Measurements from ENCODE around the gene ARHGDIG. TPM values are rescaled to one million over a fixed set of nuclear protein-coding genes. Genes with fewer than 3 reads are reported as not detected.

Gene ARHGDIG
- total RNA-seq, 1 experiment from 2014 or later, result 2.4 TPM

DNA sequence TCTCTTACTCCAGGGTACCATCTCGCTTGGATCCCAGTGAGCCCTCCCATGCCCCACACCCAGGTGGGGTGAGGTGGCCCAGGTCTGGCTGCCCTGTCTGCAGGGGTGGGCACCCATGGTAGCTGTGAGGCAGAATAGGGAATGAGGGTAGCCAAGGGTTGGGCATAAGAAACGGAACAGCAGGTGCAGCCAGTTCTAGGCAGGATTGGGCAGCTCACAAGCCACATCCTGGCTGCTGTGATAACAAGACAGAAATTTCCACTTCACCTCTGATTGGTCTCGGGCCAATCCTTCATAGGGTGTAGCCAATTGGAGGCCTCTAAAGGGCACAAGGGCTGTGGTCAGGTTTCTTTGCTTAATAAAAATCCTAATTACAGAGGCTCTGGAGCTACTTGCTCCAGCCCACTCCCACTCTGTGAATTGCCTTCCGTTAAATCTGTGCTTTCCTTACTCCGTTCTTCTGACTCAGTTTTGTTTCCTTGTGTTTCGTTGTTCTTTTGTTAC, 1.5 kb upstream of the ARHGDIG start:
- no peak for TF ChIP-seq TCF7L2 (IDR thresholded peaks at IDR 0.05; ENCODE audit: low read depth, low read length)
- no TSS peak for BruUV-seq (replicated peaks)

DNA sequence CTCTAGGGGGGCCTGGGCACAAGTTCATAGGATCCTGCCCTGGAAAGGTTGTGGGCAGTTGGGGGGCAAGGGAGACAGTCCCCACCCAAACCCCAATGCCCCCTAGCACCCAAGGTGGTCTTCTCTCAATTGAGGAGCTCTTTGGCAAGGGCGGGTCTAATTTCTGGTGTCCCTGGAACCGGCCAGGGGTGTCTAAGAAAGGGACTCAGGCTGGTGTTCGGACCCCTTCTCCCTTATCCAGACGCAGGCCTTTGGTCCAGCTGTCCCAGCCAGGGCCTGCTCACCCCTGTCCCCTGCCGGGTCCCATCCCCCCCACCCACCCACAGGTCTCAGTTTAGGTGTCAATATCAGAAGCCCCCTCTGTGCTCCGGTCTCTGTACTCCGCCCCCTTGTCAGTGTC, 860 bp upstream of the ARHGDIG start:
- Histone ChIP-seq H3K9me3 (ENCODE audit: control insufficient read depth, insufficient read depth, low read depth, low read length) (no peaks in the 10 kb centered on the region), H3K4me3 (ENCODE audit: low read depth in 2 of 2, low read length in 2 of 2) (no peak overlapping the region), H3K4me1 (ENCODE audit: control insufficient read depth, insufficient read depth, low read length) (peaks cover 5% of the 10 kb centered on the region), H3K36me3 (ENCODE audit: control insufficient read depth, insufficient read depth, low read length) (no peaks in the 10 kb centered on the region), H3K27ac (ENCODE audit: low read length) (no peak overlapping the region), H3K27me3 (ENCODE audit: control insufficient read depth, insufficient read depth, low read length) (no peaks in the 10 kb centered on the region)
- POLR2A ChIA-PET, result interaction anchor here (0.6 to 0.7 kb wide), 2 partner anchors 11 to 14 kb away, joined by 3 to 4 read pairs; no protein-coding TSS in a partner anchor
- TF ChIP-seq TCF7L2 (IDR thresholded peaks at IDR 0.05; ENCODE audit: low read depth, low read length) (no peak), POLR2AphosphoS5 (IDR thresholded peaks at IDR 0.05; ENCODE audit: low read depth, low read length) (no peak)
- TF ChIP-seq, protein P1, sequence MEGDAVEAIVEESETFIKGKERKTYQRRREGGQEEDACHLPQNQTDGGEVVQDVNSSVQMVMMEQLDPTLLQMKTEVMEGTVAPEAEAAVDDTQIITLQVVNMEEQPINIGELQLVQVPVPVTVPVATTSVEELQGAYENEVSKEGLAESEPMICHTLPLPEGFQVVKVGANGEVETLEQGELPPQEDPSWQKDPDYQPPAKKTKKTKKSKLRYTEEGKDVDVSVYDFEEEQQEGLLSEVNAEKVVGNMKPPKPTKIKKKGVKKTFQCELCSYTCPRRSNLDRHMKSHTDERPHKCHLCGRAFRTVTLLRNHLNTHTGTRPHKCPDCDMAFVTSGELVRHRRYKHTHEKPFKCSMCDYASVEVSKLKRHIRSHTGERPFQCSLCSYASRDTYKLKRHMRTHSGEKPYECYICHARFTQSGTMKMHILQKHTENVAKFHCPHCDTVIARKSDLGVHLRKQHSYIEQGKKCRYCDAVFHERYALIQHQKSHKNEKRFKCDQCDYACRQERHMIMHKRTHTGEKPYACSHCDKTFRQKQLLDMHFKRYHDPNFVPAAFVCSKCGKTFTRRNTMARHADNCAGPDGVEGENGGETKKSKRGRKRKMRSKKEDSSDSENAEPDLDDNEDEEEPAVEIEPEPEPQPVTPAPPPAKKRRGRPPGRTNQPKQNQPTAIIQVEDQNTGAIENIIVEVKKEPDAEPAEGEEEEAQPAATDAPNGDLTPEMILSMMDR (IDR thresholded peaks at IDR 0.05), result no peak
- intact Hi-C loops (cut with micrococcal nuclease; ENCODE audit: unreplicated experiment) (no loop called here), in situ Hi-C loops (cut with HindIII; ENCODE audit: low pct_unique_long_range_greater_than_20kb, low sequenced_read_pairs) (no loop called here)
- no TSS peak for BruUV-seq (replicated peaks)
- CTCF ChIA-PET, result interaction anchor here (0.6 kb wide), 1 partner anchor 59 kb away, joined by 7 read pairs; no protein-coding TSS in a partner anchor
- no peak for DNase-seq (ENCODE audit: low read depth, low spot score)
- ATAC-seq, result no peak

More for the DNA sequence above, 1.5 kb upstream of the ARHGDIG start:
- DNase-seq (ENCODE audit: low read depth, low spot score), result peak; percentile 7
- POLR2A ChIA-PET, result no interaction called here
- H3K36me3 ChIP-seq (ENCODE audit: control insufficient read depth, insufficient read depth, low read length), result no peaks in the 10 kb centered on the region
- in situ Hi-C loops (cut with HindIII; ENCODE audit: low pct_unique_long_range_greater_than_20kb, low sequenced_read_pairs), result no loop called here
- no peak overlapping the region for H3K27ac ChIP-seq (ENCODE audit: low read length)
- H3K4me3 ChIP-seq (ENCODE audit: low read depth in 2 of 2, low read length in 2 of 2), result no peak overlapping the region
- H3K4me1 ChIP-seq (ENCODE audit: control insufficient read depth, insufficient read depth, low read length), result peaks cover 6% of the 10 kb centered on the region
- no peaks in the 10 kb centered on the region for H3K9me3 ChIP-seq (ENCODE audit: control insufficient read depth, insufficient read depth, low read depth, low read length)
- no peaks in the 10 kb centered on the region for H3K27me3 ChIP-seq (ENCODE audit: control insufficient read depth, insufficient read depth, low read length)
- peak; percentile 54 for ATAC-seq
- CTCF ChIA-PET, result interaction anchor here (0.6 kb wide), 1 partner anchor 58 kb away, joined by 7 read pairs; no protein-coding TSS in a partner anchor
- intact Hi-C loops (cut with micrococcal nuclease; ENCODE audit: unreplicated experiment), result no loop called here

DNA sequence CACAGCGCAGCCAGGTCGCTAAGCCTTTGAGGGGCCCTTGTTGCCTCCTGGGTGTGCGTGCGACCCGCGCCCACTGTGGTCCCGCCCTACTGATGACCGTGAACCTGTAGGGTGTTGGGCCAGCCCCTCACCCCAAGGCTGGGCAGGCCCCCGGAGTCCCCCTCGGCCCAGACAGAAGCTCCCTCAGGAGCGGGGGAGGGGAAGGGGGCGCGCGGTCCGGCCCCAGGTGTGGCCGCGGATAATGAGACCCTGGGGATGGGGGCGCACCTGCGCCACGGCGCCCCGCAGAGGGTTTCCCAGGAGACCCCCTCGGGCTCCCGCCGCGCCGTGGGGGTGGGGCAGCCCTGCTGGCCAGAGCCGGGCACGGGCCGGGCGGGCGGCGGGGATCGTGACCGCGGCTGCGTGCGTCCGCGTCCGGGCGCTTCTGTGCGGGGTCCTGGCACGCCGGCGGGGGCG, 358 bp upstream of the ARHGDIG start:
- H3K36me3 ChIP-seq (ENCODE audit: control insufficient read depth, insufficient read depth, low read length), result no peaks in the 10 kb centered on the region
- BruUV-seq (replicated peaks), result no TSS peak
- H3K27ac ChIP-seq (ENCODE audit: low read length), result no peak overlapping the region
- intact Hi-C loops (cut with micrococcal nuclease; ENCODE audit: unreplicated experiment), result no loop called here
- in situ Hi-C loops (cut with HindIII; ENCODE audit: low pct_unique_long_range_greater_than_20kb, low sequenced_read_pairs), result no loop called here
- peak overlapping the region in 1 of 2 experiments; percentile 20; a peak in 2 of 4 replicates for H3K4me3 ChIP-seq (ENCODE audit: low read depth in 2 of 2, low read length in 2 of 2)
- H3K9me3 ChIP-seq (ENCODE audit: control insufficient read depth, insufficient read depth, low read depth, low read length), result no peaks in the 10 kb centered on the region
- DNase-seq (ENCODE audit: low read depth, low spot score), result no peak
- CTCF ChIA-PET, result no interaction called here
- H3K4me1 ChIP-seq (ENCODE audit: control insufficient read depth, insufficient read depth, low read length), result peaks cover 5% of the 10 kb centered on the region
- no peaks in the 10 kb centered on the region for H3K27me3 ChIP-seq (ENCODE audit: control insufficient read depth, insufficient read depth, low read length)
- POLR2A ChIA-PET, result interaction anchor here (0.6 to 0.7 kb wide), 2 partner anchors 11 to 14 kb away, joined by 3 to 4 read pairs; no protein-coding TSS in a partner anchor
- no peak for ATAC-seq
- TF ChIP-seq, protein P2, sequence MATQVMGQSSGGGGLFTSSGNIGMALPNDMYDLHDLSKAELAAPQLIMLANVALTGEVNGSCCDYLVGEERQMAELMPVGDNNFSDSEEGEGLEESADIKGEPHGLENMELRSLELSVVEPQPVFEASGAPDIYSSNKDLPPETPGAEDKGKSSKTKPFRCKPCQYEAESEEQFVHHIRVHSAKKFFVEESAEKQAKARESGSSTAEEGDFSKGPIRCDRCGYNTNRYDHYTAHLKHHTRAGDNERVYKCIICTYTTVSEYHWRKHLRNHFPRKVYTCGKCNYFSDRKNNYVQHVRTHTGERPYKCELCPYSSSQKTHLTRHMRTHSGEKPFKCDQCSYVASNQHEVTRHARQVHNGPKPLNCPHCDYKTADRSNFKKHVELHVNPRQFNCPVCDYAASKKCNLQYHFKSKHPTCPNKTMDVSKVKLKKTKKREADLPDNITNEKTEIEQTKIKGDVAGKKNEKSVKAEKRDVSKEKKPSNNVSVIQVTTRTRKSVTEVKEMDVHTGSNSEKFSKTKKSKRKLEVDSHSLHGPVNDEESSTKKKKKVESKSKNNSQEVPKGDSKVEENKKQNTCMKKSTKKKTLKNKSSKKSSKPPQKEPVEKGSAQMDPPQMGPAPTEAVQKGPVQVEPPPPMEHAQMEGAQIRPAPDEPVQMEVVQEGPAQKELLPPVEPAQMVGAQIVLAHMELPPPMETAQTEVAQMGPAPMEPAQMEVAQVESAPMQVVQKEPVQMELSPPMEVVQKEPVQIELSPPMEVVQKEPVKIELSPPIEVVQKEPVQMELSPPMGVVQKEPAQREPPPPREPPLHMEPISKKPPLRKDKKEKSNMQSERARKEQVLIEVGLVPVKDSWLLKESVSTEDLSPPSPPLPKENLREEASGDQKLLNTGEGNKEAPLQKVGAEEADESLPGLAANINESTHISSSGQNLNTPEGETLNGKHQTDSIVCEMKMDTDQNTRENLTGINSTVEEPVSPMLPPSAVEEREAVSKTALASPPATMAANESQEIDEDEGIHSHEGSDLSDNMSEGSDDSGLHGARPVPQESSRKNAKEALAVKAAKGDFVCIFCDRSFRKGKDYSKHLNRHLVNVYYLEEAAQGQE (IDR thresholded peaks at IDR 0.05; ENCODE audit: insufficient read depth in 1 of 2, low read depth in 2 of 2, low read length in 1 of 2), result no peak
- no peak for TF ChIP-seq SIN3A (IDR thresholded peaks at IDR 0.05; ENCODE audit: borderline replicate concordance, insufficient read depth, low read depth, low read length)
- TF ChIP-seq POLR2AphosphoS5 (IDR thresholded peaks at IDR 0.05; ENCODE audit: low read depth, low read length), result no peak
- TF ChIP-seq TCF7L2 (IDR thresholded peaks at IDR 0.05; ENCODE audit: low read depth, low read length), result no peak
- TF ChIP-seq, protein P1 (IDR thresholded peaks at IDR 0.05), result no peak

Data from Panc1 (cell line).